GM21786 (cell line): ENCODE results near the gene SPAG17.

ENCODE experiments used
- ATAC-seq: cut with Tn5 transposase; IDR thresholded peaks from one replicate; pipeline ENCODE4 v1.9.1; 2021; ENCODE audit not compliant: unreplicated experiment

Gene SPAG17

GRCh38 chr1:118081387-118081786 is 103.6 kb downstream of the SPAG17 start:
- ATAC-seq = peak; percentile 48

DNA sequence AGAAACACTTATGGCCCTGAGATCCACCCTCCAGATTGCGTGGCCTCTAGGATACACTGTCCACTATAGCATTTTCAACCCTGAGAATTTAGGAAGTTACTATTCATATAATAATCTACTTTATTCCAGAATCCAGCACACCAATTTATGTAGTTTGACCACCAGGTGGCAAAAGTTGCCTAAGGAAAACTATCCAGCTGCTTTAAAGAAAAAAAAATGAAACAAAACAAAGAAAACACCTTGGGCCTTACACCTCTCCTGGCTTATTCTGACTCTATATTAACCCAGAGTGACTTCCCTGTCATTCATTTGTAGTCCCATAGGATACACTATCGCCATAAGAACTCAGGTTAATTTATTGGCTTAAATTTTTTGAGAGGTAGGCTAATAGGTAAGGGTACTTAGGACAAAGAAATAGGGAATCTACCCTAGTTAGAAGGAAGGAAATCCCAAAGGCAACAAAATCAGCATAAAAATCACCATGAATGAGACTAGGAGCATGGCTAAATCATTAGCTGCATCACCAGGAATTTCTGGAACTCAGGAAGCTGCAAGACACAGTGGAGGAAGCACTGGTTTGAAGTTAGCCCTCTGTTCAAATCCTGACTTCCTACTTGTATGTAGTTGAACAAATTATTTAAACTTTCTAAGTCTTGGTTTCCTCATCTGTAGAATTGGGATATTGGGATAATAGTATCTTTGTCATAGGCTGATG is 107.5 kb downstream of the SPAG17 start:
- no peak for ATAC-seq

GRCh38 chr1:118075116-118075515 is 109.9 kb downstream of the SPAG17 start:
- ATAC-seq = no peak

- no peak for ATAC-seq
Observed at GRCh38 chr1:118073648-118074435, 111.2 kb downstream of the SPAG17 start.

DNA sequence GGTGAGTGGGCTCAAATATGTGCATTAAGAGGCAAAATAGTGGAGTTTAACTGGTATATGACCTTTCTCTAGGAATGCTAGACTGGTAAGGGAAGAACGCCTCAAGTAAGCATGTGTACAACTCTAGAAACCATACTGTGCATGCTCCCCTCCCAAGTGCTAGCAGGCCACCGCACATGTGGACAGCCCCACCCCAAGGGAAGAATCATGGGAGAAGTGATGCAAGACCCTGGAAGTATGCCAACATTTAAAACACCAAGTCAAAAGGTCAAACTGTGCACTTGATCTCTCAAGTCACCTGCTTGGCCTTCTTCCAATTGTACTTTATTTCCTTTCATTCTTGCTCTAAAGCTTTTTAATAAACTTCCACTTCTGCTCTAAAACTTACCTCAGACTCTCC is 135.0 kb downstream of the SPAG17 start:
- no peak for ATAC-seq

GRCh38 chr1:118047650-118048224 is 137.3 kb downstream of the SPAG17 start:
- no peak for ATAC-seq

GRCh38 chr1:118047006-118047649 is 137.9 kb downstream of the SPAG17 start:
- no peak for ATAC-seq

GRCh38 chr1:118043624-118044023 is 141.4 kb downstream of the SPAG17 start:
- ATAC-seq = no peak

GRCh38 chr1:118042501-118042900 is 142.5 kb downstream of the SPAG17 start:
- ATAC-seq = no peak

DNA sequence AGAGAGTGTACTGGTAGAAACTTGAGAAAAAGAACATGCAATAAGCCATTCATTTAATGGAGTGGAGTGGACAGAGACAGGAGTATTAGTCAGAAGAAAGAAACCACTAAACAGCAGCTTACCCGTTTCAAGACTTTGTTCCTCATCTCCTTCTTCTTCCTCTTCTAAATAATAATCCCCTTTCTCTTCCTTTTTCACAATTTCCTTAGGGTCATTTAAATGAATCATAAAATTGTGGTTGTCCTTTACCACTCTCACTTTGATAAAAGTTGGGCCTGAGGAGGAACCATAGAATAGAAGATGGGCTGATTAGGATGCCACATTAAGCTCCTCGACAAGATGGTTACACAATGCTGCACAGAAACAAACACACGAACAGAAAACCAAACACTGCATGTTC is 145.9 kb downstream of the SPAG17 start:
- ATAC-seq = no peak

GRCh38 chr1:118032883-118033282 is 152.1 kb downstream of the SPAG17 start:
- ATAC-seq = no peak

DNA sequence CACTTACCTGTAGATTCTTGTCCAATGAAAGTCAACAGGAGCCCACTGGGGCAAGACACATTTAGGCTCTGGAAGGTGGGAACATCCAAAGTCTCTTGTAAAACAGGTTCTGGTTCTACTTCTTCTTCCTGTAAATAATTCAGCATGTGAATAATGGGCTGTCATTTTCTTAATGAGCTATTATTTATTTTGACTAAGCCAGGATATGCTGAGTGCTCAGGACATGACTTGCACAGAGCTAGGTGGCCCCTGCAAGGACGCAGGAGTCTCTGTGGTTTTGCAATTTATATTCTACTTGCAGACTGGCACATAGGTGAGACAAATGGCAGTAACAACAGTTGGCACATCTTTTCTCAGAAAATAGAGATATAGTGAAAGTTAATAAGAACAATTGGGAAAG is 156.8 kb downstream of the SPAG17 start:
- ATAC-seq = no peak

DNA sequence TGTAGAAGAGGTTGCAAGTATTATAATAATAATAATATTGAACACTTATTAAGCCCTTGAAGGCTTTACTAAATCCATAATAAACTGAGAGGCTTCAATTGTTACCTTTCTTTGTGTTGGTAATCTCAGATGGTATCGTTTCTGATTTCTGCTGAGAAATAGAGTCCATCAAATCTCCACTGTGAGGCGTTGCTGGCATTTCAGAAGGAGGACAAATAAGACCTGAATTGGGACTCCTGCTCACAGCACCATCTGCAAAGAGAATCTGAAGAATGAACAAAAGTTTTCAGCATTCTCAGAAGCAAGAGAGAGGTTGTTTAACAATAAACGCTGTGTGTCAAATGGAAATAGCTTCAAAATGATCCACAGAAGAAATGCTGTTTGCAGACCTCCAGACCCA is 161.8 kb downstream of the SPAG17 start:
- ATAC-seq = no peak

GRCh38 chr1:118021668-118022067 is 163.4 kb downstream of the SPAG17 start:
- no peak for ATAC-seq

DNA sequence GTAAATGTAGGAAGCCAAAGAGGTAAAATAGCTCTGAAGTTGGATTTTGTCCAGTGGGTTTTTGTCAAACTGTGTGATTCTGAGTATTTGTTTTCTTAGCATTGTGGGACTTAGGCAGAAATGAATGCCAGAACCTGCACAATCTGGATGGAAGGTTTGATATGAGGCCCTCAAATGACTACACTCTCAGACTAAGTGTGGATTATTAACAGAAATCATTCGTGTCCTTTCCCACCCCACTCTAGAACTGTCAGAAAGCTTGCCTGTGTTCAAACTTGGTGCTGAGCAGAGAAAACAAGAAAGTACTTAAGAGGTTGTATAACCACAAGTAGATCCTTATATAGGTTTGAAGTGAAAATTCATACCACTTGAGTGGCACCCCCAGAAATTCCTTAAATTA is 167.0 kb downstream of the SPAG17 start:
- ATAC-seq = no peak

- no peak for ATAC-seq
Observed at GRCh38 chr1:118013938-118014337, 171.1 kb downstream of the SPAG17 start.

GRCh38 chr1:118013336-118013735 is 171.7 kb downstream of the SPAG17 start:
- ATAC-seq = no peak

- ATAC-seq = no peak
Observed at GRCh38 chr1:118012515-118013124, 172.4 kb downstream of the SPAG17 start.

GRCh38 chr1:118008011-118008410 is 177.0 kb downstream of the SPAG17 start:
- ATAC-seq = no peak

DNA sequence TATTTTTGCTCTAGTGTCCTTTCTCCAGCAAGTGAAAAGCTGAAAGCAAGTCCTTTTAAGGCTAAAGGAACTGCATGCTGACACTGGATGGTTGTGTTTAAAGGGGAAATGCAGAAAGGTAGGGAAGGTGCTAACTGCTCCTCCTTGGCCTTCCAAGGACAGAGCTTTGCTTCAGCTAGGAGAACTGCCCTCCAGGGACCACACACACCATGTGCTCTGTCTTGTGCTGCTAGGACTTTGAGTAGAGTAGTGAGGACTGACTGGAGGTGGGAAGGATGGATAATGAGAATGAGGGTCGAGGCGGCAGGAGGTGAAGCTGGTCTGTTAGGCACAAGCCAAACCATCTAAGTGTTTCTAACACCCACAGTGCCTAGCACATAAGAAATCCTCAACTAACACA is 177.6 kb downstream of the SPAG17 start:
- ATAC-seq = no peak

GRCh38 chr1:118004312-118004711 is 180.7 kb downstream of the SPAG17 start:
- no peak for ATAC-seq
